HG03378 (cell line): ENCODE results near the gene GTF2H2.
"Not testable (repeated sequence)": the region's sequence is repeated elsewhere in the genome, so short reads cannot be mapped to it uniquely, and the experiment has no call there.

Experiments used
- ATAC-seq: cut with Tn5 transposase; IDR thresholded peaks from one replicate; pipeline ENCODE4 v1.9.1; 2021; ENCODE audit warnings: mild to moderate bottlenecking, moderate library complexity; ENCODE audit not compliant: unreplicated experiment

The GTF2H2 gene

DNA sequence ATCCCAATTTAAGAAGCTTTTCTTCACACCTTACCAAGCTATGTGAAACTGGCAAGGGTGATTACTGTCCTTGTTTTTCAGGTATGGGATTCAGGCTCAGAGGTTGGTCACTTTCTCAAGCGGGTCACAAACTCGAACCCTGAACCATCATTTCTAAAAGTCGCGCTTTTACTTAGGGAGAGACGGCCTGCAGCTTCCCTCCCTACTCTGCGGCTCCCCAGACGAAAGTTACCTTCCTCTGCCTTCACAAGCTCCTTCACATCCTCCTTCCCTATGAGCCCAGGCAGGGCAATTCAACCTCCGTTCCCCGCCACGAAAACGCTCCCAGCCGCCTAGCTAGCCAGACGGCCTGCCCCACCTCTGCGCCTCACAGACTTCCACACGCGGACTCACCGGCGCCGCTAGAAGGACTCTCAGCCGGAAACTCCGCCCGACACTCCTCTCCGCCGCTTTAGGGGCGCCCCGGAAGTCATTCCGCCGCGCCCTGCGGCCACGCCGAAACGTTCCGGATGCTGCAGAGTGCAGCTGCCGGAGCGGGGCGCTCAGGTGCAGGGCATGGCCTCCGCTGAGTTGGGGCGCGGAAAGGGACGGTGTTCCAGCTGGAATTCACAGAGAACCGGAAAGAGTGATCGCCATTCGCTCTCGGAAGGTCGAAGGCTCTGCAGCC lies at the start of gene GTF2H2:
TSS of gene GTF2H2 (minus strand) at position 415 of the 667 bp plus-strand sequence. CDS start 4,913 bp downstream, outside the sequence.
- ATAC-seq = not testable (repeated sequence)

DNA sequence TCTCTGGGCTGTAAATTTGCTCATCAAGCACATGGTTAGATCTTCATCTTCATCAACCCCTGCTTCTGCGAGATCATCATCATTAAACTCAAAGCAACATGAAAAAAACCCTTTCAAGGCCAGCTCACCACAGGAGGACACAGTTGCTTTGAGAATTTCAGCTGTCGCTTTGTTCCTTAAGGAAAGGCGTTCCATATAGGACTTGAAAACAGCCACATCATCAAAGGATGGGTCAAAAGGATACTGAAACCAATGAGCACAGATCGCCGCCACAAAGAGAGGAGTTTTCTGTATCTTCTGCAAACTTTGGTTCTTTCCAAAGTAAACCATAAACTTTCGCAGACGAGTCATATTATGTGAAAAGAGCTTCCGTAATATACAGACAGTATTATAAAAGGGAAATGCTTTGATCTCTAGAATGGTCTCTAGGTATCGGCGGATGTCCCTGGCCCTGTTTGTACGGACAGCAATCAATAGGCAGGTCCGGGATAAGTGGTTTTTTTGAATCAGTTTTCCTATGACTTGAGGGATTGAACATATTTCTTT lies 42.3 kb upstream of the GTF2H2 start:
- not testable (repeated sequence) for ATAC-seq

DNA sequence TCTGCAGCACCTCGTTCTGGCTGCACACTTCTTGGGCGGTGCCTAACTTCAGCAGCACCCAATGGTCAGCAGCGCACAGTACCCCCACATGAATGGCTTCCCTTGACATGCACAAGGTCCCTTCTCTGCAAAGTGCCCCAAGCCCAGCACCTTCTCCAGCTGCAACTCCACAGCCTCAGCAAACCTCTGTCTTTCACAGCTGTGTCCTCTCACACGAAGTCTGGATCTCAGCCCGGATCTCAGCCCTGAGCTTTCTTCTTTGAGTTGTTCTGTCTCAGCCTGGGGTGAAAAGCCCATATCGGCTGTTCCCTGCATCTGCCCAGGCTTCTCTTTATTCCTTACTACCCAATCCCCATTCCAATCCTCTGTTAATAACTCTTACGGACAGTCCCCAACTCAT lies 32.5 kb upstream of the GTF2H2 start:
- ATAC-seq = not testable (repeated sequence)

DNA sequence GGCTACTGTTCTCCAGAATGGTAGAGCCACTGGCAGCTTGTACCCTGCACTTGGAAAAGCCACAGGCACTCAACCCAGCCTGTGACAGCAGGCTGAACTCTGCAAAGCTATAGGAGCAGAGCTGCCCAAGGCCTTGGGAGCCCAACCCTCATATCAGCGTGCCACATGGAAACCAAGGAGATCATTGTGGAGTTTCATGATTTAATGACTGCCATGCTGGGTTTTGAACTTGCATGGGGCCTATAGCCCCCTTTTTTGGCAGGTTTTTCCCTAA lies 30.4 kb upstream of the GTF2H2 start:
- ATAC-seq = not testable (repeated sequence)

DNA sequence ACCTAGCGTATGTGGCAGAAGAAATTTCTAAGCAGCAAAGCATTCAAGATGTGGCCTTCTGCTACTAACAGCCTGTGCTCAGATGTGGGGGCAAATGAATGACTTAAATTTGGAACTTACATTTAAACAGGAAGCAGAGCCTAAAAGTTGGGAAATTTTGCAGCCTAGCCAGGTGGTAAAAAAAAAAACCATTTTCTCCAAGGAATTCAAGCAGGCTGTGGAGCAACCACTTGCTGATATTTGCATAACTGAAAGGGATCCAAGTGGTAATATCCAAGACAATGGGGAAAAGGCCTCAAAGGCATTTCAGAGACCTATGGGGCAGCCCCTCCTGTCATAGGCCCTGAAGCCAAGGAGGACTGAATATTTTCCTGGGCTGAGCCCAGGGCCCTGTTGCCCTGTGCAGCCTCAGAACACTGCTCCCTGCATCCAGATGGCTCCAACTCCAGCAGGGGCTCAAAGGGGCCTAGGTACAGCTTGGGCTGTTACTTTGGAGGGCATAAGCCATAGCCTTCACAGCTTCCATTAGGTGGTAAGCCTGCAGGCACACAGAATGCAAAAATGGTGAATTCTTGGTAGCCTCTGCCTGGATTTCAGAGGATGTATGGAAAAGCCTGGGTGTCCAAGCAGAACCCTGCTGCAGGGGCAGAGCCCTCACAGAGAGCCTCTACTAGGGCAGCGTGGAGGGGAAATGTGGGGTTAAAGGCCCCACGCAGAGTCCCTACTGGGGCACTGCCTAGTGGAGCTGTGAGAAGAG lies 29.9 kb upstream of the GTF2H2 start:
- ATAC-seq = not testable (repeated sequence)

DNA sequence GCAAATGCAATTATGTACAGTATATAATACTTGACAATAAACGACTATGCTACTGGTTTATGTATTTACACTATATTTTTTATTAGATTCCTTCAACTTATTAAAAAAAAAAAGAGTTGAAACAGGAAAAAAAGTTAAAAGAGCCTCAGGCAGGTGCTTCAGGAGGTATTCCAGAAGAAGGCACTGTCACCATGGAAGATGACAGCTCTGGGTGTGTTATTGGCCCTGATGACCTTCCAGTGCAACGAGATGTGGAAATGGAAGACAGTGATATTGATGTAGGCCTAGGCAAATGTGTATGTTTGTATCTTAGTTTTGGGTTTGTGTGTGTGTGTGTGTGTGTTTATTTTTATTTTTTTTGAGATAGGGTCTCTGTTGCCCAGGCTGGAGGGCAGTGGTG lies 22.3 kb upstream of the GTF2H2 start:
- ATAC-seq = not testable (repeated sequence)

DNA sequence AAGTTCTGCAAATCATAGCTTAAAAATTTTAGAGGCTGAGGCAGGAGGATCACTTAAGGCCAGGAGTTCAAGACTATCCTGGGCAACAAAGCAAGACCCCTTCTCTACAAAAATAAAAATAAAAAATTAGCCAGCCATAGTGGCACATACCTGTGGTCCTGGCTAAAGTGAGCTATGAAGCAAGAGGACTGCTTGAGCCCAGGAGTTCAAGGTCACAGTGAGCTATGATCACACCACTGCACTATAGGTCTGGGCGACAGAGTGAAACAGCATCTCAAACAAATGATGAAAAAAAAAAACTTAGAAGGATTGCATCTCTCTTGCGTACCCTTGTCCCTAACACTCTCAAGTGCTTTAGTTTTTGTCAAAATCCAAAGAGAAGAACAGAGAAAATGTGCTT lies 21.3 kb upstream of the GTF2H2 start:
- ATAC-seq = not testable (repeated sequence)

DNA sequence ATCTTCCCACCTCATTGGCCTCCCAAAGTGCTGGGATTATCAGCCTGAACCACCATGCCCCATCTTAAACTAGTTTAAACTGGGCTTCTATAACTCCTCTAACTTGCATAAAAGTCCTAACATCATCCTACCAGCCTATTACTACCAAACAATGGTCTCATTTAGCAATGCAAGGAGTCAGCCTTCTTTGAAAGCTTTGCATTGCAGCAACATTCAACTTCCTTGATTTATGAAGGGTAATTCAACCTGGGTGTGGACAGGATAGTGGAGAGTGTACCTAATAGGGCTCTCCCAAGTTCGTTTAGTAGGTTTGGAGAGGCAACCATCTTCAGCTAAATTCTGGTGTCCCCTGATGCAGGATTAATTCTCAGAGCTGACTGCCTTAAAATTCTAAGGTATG lies 18.7 kb upstream of the GTF2H2 start:
- not testable (repeated sequence) for ATAC-seq

DNA sequence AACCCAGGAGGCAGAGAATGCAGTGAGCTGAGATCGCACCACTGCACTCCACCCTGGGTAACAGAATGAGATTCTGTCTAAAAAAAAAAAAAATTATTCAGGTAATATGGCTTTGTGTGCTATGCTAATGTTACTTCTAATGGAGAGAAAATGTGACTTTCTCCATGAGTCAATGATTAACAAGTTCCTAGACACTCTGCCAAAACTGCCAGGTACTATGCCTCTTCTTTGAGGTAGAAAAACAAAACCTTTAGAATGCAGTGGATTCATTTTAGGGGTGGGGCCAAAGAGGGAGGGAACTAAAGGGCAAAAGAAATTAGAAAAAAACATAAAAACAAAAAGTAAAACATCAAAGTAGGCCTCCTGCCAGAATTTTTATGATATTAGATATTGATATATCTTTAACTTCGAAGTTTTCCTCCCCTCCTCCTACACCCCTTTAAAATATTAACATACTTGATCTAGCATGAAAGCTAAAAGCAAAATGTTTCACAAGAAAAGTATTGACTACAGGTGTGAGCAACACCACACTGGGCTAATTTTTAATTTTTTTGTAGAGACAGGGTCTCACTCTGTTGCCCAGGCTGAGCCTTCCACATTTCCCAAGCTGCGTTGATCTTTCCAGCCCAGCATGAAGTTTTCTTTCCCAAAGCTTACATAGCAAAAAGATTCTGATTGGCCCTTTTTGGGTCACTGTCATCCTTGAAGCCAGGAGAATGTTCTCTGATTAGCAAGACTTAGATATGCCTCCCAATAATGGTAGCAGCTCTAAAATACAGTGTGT lies 17.0 kb upstream of the GTF2H2 start:
- ATAC-seq = not testable (repeated sequence)

DNA sequence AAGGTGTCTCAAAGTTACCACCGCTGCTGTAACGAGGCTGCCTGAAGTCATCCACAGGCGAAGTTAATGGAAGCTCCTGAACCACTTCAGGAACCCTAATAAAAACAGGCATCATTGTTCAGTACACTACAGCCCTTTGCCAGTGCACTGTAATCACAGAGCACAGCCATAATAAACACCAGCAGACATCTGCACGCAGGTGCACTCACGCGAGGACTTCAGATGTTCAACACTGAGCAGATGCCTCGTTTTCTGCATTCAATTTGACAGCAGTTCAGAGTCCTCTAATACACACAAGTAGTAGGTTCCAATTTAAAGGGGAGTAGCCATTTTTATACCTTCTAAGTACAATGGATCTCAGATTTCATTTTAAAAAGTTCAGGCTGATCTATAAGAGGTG lies 15.4 kb upstream of the GTF2H2 start:
- not testable (repeated sequence) for ATAC-seq

DNA sequence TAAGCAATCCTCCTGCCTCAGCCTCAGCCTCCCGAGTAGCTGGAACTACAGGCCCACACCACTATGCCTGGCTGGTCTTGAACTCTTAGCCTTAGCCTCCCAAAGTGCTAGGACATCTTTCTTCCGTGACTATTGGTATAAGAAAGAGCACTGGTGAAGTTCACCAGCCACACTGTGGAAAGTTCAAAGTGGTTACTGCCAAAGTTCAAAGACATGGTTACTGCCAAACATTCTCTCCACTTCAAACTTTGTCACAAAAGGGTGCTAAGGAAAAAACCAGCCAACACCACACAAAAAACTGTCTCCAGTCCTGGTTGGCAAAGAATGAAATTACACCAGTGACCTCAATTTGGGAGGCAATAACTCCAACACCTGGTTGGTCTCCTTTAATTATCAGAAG lies 14.9 kb upstream of the GTF2H2 start:
- not testable (repeated sequence) for ATAC-seq

DNA sequence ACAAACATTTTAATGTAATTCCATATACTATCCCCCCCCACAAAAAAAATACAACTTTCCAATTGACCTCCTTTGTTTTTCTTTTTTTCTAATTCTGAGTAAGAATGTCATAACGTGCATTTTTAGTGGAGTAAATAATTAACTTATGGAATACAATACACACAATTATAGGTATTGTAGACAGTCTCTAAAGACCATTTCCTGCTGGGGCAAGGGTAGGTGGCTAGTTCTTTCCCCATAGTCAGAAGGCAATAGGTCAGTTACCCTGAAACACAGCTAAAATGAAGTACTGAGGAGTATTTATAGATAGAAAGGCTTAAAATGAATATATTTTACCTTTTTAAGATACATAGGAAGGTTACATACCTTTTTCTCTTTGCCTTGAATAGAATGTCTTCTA lies 6.2 kb downstream of the GTF2H2 start:
- ATAC-seq = not testable (repeated sequence)

DNA sequence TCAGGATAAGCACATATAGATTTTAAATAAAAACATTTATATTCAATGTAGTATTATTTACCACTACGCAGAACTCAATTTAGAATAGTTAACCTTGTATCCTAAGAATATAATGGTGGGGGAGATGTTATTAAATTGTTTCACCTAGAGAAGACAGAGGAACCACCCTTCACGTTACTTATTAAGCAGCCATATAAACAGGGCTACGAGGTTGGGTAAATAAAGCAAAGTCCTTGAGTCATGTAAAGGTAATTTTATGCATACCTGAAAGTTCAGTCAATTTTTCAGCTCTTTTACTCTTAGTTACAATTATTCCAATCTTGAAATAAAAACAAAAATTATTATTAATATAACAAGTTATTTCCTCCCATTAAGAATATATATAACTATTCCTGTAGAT lies 8.1 kb downstream of the GTF2H2 start:
- not testable (repeated sequence) for ATAC-seq

DNA sequence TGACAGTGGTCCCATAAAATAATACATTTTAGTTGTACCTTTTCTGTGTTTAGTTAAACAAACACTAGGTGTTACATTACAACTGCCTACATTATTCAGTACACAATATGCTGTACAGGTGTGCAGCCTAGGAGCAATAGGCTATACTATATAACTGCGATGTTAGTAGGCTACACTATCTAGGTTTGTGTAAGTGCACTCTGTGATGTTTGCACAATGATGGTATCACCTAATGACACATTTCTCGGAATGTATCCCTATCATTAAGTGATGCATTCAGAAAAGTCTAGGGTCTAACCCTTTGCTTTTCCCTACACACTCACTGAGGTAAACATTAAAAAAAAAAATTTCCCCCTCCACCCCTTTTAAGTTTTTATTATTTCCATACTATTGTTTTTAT lies 22.7 kb downstream of the GTF2H2 start:
- not testable (repeated sequence) for ATAC-seq

DNA sequence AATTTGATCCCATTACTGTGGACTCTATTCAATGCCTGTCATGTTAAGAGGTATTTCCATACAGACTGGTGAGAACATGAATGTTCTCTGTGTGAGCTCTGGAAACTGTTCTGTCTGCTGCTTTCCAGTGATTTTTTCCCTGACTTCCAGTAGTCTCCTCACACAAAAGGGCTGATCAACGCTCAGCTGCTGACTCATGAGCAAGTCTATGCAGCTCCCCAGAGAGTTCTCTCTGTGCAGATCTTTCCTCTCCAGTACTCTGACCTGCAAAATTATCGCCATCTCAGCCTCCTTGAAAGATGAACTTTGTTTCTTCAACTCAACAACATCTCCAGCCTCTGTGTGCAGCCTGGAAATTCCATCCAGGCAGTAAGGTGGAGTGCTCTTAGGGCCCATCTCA lies 23.3 kb downstream of the GTF2H2 start:
- not testable (repeated sequence) for ATAC-seq

DNA sequence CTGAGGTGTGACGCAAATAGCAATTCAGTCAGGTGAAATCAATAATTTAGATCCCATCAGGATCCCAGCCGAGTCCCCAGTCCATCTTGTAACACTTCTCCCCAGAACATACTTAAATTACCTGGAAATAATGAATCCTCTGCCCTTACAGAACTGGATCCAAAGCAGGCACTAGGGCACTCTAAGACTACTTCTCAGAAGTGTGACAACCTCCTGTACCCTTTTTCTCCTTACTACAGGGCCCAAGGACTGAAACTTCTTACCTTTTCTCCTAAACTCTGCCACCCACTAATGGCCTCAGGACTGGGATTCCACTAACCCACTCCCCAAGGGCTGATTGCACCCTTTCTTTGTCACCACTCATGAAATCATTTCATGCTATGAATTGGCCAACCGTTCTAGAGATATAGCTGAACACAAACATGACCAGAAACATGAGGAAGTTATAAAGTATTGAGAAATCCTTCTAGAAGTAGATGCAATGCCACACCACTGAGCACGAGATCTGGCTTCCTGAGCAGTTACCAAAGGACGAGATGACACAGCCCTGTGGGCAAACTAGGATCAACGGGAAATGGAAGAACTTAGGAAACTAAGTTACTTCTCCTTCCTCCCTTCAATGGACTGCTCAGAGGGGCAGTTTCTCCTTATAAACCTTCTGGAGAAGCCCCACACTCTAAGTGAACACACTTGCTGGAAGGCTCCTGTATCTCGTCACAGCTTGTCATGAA lies 36.3 kb downstream of the GTF2H2 start:
- not testable (repeated sequence) for ATAC-seq

DNA sequence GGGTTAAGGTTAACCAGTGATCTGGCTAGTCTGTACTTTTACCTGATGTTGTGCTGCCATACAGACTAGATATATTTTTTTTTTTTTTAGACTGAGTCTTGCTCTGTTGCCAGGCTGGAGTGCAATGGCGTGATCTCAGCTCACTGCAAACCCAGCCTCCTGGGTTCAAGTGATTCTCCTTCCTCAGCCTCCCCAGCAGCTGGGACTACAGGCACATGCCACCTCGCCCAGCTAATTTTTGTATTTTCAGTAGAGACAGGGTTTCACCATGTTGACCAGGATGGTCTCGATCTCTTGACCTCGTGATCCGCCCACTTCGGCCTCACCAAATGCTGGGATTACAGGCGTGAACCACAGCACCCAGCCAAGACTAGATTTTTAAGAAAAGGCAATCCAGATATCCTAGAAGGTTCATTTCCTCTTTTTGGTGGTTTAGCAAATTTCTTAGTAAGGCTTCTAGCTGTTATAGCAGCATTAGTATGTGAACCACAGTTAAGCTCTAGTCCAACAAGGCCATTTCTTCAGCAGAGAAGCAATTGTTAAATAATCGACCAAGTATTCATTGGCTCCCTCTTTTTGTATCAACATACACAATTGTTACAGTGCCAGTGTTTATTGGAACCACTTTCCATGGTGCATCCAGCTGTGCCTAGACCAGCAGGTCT lies 42.1 kb downstream of the GTF2H2 start, which contains the start of gene NAIP:
TSS of gene NAIP (minus strand) at position 51 of the 665 bp plus-strand sequence. CDS start 12,424 bp downstream, outside the sequence.
- ATAC-seq = not testable (repeated sequence)

DNA sequence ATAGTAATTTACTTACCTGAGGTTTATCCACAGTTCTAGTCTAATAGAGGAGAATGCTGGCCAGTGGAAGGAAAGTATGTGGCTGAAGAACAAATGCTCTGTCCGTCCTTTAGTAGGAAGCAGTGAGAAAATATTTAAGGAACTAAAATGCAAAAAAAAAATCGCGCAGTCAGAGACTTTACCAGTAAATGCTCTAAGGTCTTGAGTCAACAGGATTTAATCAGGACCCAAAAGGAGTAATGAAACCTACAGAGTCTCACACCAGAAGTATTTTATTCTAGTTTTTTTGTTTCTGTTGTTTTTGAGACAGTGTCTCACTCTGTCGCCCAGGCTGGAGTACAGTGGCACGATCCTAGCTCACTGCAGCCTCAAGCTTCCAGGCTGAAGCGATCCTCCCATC lies 46.8 kb downstream of the GTF2H2 start:
- not testable (repeated sequence) for ATAC-seq

DNA sequence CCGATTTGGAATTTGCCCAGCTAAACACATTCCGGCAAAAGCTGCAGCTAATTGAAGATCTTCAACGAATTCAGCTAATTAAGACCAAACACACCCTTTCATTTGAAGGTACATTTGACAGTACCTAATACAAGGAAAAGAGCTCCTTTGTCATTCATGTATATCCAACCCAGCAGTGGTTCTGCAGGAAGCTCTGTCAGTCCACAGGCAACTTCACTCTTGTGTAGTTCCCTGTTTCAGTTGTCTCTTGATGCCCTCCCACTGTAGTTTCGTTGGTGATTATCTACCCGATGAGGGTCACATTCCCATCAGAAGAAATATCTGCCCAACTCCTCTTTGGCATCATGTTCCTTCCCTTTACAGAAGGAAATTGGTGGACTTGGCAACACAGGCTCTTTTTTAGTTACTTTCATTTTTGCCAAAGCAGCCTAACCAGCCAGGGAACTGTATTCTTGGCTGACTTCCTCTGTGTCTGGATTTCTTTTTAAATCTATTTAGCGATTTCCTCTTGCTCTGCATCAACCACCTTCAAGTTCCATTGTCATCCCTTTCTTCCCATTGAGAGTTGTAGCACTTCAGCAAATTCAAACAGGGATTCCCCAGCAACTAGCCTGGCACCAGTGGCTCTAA lies 49.0 kb downstream of the GTF2H2 start:
- not testable (repeated sequence) for ATAC-seq

DNA sequence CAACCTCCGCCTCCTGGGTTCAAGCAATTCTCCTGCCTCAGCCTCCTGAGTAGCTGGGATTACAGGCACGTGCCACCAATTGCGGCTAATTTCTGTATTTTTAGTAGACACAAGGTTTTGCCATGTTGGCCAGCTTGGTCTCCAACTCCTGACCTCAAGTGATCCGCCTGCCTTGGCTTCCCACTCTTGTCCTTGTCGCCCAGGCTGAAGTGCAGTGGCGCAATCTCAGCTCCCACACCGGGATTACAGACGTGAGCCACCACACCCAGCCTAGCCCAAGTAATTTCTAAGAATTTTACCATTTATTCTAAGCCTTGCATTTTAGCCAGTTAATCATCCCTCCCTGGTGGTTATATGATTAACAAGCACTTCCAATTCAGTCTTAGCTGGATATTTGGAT lies 53.3 kb downstream of the GTF2H2 start:
- ATAC-seq = no peak
